Stimulated activated CD8-positive, alpha-beta memory T cell treated with anti-CD3 and anti-CD28 coated beads, Interleukin-15, amount 100 ng/mL, for 24 hours (primary cell): ENCODE data around the gene DCHS1.
"Not testable (repeated sequence)": the region's sequence is repeated elsewhere in the genome, so short reads cannot be mapped to it uniquely, and the experiment has no call there.

Source experiments
- DNase-seq: peaks from one replicate; pipeline ENCODE4 v3.0.0-alpha.2; 2020; ENCODE audit warnings: low read depth

Gene DCHS1

GRCh38 chr11:6655790-6656583 lies at the start of gene DCHS1:
TSS of gene DCHS1 (minus strand) at chr11:6655809. CDS start at chr11:6641613, 14,196 bp downstream.
- DNase-seq: no peak

- no peak for DNase-seq
These were observed 47.8 kb upstream of the DCHS1 start for GRCh38 chr11:6703247-6704063.

- DNase-seq: not testable (repeated sequence)
These were observed 46.3 kb upstream of the DCHS1 start for GRCh38 chr11:6701955-6702354.

GRCh38 chr11:6695377-6695776 lies 39.8 kb upstream of the DCHS1 start:
- DNase-seq: no peak

- no peak for DNase-seq
These were observed 38.6 kb upstream of the DCHS1 start for GRCh38 chr11:6694229-6694535.

GRCh38 chr11:6693342-6694228 lies 38.0 kb upstream of the DCHS1 start:
- no peak for DNase-seq

GRCh38 chr11:6692128-6692527 lies 36.5 kb upstream of the DCHS1 start:
- DNase-seq: no peak

GRCh38 chr11:6690431-6691132 lies 35.0 kb upstream of the DCHS1 start:
- not testable (repeated sequence) for DNase-seq

GRCh38 chr11:6687876-6688275 lies 32.3 kb upstream of the DCHS1 start:
- no peak for DNase-seq

- DNase-seq: no peak
These were observed 30.4 kb upstream of the DCHS1 start for GRCh38 chr11:6686006-6686405.

- not testable (repeated sequence) for DNase-seq
These were observed 28.5 kb upstream of the DCHS1 start for GRCh38 chr11:6684068-6684467.

GRCh38 chr11:6682936-6683861 lies 27.6 kb upstream of the DCHS1 start, which contains the start of gene MRPL17:
TSS of gene MRPL17 (minus strand) at chr11:6683340. CDS start at chr11:6683296, 44 bp downstream.
- peak; percentile 91 for DNase-seq

- no peak for DNase-seq
These were observed 27.0 kb upstream of the DCHS1 start for GRCh38 chr11:6682591-6682935.

- no peak for DNase-seq
These were observed 26.3 kb upstream of the DCHS1 start for GRCh38 chr11:6681949-6682348.

- no peak for DNase-seq
These were observed 25.9 kb upstream of the DCHS1 start for GRCh38 chr11:6681505-6681904.

GRCh38 chr11:6677018-6677417 lies 21.4 kb upstream of the DCHS1 start:
- DNase-seq: no peak

- no peak for DNase-seq
These were observed 19.3 kb upstream of the DCHS1 start for GRCh38 chr11:6674862-6675261.

GRCh38 chr11:6674219-6674597 lies 18.6 kb upstream of the DCHS1 start:
- no peak for DNase-seq

- no peak for DNase-seq
These were observed 18.1 kb upstream of the DCHS1 start for GRCh38 chr11:6673523-6674218.

GRCh38 chr11:6671991-6672390 lies 16.4 kb upstream of the DCHS1 start:
- DNase-seq: no peak
